LNCAP (cell line): Measurements from ENCODE around the gene MKRN3.

Source experiments
- TF ChIP-seq, protein P1 (sequence below): fragments of 450-650 bp; IDR thresholded peaks from 2 replicates; pipeline ENCODE4 v1.5.1; 2017; ENCODE audit warnings: mild to moderate bottlenecking

The MKRN3 gene

DNA sequence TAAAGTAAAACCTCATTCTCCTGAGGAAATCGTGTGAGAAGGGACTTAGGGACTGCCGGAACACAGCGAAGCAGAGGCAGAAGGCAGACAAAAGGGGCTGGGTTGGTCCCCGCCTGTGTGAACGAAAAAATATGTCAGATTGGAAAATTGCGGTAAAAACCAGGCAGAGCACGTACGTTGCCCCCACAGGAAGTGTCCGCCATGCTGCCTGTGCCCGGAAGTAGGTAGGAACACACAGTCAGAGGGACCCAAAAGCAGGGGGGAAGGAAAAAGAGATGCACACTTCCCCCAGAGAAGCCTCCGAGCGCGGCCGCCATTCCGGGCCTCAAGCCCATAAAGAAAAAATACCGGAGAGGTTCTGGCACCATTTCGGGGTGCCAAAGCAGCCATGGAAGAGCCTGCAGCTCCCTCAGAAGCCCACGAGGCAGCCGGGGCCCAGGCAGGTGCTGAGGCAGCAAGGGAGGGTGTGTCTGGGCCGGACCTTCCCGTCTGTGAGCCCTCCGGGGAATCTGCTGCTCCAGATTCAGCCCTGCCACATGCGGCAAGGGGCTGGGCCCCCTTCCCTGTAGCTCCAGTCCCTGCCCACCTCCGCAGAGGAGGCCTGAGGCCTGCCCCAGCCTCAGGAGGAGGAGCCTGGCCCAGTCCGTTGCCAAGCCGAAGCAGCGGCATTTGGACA, at the start of gene MKRN3:
Gene MKRN3 (plus strand): TSS at position 280 of the 676 bp plus-strand sequence. CDS start 109 bp downstream, at position 389.
- TF ChIP-seq, protein P1, sequence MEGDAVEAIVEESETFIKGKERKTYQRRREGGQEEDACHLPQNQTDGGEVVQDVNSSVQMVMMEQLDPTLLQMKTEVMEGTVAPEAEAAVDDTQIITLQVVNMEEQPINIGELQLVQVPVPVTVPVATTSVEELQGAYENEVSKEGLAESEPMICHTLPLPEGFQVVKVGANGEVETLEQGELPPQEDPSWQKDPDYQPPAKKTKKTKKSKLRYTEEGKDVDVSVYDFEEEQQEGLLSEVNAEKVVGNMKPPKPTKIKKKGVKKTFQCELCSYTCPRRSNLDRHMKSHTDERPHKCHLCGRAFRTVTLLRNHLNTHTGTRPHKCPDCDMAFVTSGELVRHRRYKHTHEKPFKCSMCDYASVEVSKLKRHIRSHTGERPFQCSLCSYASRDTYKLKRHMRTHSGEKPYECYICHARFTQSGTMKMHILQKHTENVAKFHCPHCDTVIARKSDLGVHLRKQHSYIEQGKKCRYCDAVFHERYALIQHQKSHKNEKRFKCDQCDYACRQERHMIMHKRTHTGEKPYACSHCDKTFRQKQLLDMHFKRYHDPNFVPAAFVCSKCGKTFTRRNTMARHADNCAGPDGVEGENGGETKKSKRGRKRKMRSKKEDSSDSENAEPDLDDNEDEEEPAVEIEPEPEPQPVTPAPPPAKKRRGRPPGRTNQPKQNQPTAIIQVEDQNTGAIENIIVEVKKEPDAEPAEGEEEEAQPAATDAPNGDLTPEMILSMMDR: no peak

DNA sequence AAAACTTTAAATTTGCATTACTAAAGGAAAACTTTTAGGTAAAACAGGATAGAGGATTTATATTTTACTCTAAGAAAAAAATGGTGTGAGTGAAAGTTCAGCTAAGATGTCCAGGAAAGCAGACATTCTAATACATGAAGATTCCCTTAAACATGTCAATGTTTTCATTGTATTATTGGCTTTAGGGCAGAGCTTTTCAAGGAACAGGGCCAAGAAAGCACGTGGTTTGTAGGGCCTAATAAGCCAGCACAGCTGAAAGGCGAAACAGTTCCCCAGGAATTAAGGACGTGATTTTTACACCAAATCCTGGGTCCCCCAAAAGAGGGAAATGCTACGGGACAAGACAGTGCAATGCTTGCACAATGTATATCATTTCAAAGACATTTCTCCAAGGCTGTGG, 48.6 kb upstream of the MKRN3 start:
- TF ChIP-seq, protein P1: no peak

DNA sequence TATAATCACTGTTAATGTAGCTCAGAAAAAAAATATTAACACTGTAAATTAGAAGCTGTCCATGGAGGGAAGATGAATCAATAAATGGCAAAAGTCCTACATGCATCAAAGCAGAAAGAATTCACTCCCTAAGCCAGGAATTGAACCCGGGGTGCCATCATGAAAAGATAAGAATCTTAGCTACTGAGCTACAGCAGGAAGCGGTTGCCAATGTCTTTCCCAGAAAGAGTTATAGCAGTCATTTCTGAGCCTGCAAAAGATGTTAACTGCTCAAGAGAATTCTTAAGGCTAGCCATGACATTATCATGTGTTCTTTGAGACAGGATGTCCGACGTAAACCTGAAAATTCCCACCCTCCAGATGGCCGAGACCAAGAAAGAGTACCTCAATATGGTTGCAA, 47.4 kb upstream of the MKRN3 start:
- TF ChIP-seq, protein P1: no peak

DNA sequence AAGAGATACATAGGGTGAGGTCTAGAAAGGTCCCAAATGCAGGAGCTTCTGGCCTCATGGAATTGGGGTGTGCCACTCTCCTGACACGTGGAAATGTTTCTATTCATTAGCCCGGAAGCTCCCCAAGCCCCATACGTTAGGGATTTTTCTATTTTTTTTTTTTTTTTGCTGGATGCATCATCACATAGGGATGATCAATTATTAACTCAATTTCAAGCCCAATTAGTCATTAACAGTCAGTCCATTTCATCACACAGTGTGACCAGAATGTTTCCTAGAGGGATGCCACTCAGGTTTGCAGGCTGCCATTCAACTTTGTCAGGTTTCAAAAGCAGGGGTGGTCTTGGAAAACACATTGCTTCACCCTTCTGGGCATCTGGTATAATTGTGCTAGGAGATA, 40.7 kb upstream of the MKRN3 start:
- TF ChIP-seq, protein P1: no peak

DNA sequence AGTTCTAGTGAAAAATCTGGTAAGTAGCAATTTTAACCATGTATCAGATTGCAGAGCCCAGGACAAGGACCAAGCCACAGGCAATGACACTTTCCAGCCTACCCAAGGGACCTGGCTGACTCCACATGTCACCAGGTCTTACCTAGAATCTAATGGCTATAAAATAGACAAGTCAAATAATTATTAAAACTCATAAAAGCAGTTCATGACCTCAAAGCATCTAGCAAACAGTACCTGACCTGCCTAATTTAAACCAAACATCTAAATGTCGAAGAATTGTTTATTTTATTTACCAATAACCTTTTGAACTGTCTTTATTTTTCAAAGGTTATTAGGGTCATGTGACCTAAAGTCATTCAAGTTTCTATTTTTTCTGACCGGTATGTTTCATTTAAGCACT, 35.6 kb upstream of the MKRN3 start:
- TF ChIP-seq, protein P1: no peak

DNA sequence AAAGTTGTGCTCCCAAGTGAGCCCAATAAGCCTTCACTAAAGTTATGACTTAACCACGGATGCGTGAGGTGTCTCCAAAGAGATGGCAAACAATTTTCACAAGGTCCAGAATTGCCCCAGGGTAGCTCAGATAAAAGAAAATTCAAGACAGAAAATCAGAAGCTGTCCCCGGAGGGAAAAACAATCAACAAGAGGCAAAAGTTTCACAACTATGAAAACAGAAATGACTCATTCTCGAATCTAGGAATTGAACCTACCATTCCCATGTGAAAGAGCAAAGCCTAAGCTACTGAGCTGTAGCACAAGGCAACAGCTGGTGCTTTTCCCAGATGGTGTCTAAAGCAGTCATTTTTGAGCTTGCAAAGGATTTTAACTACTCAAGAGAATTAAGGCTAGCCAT, 33.5 kb upstream of the MKRN3 start:
- TF ChIP-seq, protein P1: no peak

DNA sequence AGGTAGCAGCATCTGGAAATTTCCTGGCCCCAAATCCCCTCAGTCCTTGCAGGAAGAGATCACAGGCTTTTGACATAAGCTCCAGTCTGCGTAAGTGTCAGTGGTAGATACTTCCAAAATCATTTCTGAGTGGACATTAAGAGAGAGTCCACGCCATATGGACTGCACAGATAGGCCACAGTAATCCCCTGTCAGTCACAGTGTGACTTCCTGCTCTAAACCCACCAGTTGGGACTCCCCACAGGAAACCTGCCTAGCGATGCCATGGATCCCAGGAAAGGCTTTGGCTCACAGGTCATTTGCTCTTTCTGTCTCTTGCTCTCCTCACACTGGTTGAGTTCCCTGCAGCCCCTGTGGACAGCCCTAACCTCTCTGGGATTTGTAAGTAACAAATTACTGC, 28.8 kb upstream of the MKRN3 start:
- TF ChIP-seq, protein P1: no peak

DNA sequence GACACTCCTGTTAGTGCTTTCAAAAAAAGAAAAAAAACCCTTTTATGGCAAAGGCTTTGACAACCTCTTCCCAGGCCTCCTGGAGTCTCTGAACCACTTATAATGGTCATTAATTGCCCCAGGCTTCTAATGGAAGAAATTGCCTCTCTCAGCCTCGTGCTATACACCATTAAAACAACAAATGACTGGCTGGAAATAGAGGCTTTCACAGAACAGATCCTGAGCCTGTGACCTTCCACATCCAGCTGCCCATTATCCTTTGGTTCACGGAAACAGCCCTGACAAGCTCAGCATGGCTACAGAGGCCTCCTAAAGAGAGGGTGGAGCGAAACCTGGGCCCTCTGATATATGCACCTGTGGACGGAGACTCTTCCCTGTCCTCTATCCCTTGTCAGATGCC, 26.8 kb upstream of the MKRN3 start:
- TF ChIP-seq, protein P1: no peak
